ENCODE results near the gene ADARB2. TPM values are rescaled to one million over a fixed set of nuclear protein-coding genes. Genes with fewer than 3 reads are reported as not detected.

The ADARB2 gene
- total RNA-seq, 1 donor: 1.1 TPM

- DNase-seq (ENCODE audit: low read depth in 2 of 3, low spot score in 2 of 3): no peak
Observed at GRCh38 chr10:1205450-1206030, 531.8 kb downstream of the ADARB2 start.

- DNase-seq (ENCODE audit: low read depth in 2 of 3, low spot score in 2 of 3): no peak
Observed at GRCh38 chr10:1204434-1205326, 532.6 kb downstream of the ADARB2 start.

GRCh38 chr10:1203704-1204103 is 533.6 kb downstream of the ADARB2 start:
- DNase-seq (ENCODE audit: low read depth in 2 of 3, low spot score in 2 of 3): no peak

GRCh38 chr10:1203216-1203615 is 534.1 kb downstream of the ADARB2 start:
- no peak for DNase-seq (ENCODE audit: low read depth in 2 of 3, low spot score in 2 of 3)

- no peak for DNase-seq (ENCODE audit: low read depth in 2 of 3, low spot score in 2 of 3)
Observed at GRCh38 chr10:1202343-1202742, 535.0 kb downstream of the ADARB2 start.

GRCh38 chr10:1200866-1201807 is 536.2 kb downstream of the ADARB2 start:
- DNase-seq (ENCODE audit: low read depth in 2 of 3, low spot score in 2 of 3): no peak

- DNase-seq (ENCODE audit: low read depth in 2 of 3, low spot score in 2 of 3): no peak
Observed at GRCh38 chr10:1199897-1200721, 537.2 kb downstream of the ADARB2 start.

GRCh38 chr10:1199345-1199673 is 538.0 kb downstream of the ADARB2 start:
- DNase-seq (ENCODE audit: low read depth in 2 of 3, low spot score in 2 of 3): no peak

GRCh38 chr10:1198453-1199344 is 538.6 kb downstream of the ADARB2 start:
- DNase-seq (ENCODE audit: low read depth in 2 of 3, low spot score in 2 of 3): no peak

- no peak for DNase-seq (ENCODE audit: low read depth in 2 of 3, low spot score in 2 of 3)
Observed at GRCh38 chr10:1197384-1197783, 539.9 kb downstream of the ADARB2 start.

GRCh38 chr10:1196656-1197055 is 540.7 kb downstream of the ADARB2 start:
- DNase-seq (ENCODE audit: low read depth in 2 of 3, low spot score in 2 of 3): no peak

- DNase-seq (ENCODE audit: low read depth in 2 of 3, low spot score in 2 of 3): no peak
Observed at GRCh38 chr10:1195828-1196227, 541.5 kb downstream of the ADARB2 start.

GRCh38 chr10:1194161-1194560 is 543.2 kb downstream of the ADARB2 start:
- DNase-seq (ENCODE audit: low read depth in 2 of 3, low spot score in 2 of 3): no peak

GRCh38 chr10:1193561-1193960 is 543.8 kb downstream of the ADARB2 start:
- no peak for DNase-seq (ENCODE audit: low read depth in 2 of 3, low spot score in 2 of 3)

- no peak for DNase-seq (ENCODE audit: low read depth in 2 of 3, low spot score in 2 of 3)
Observed at GRCh38 chr10:1191752-1192151, 545.6 kb downstream of the ADARB2 start.

GRCh38 chr10:1190791-1191490 is 546.4 kb downstream of the ADARB2 start:
- DNase-seq (ENCODE audit: low read depth in 2 of 3, low spot score in 2 of 3): no peak

- no peak for DNase-seq (ENCODE audit: low read depth in 2 of 3, low spot score in 2 of 3)
Observed at GRCh38 chr10:1190052-1190395, 547.3 kb downstream of the ADARB2 start.

GRCh38 chr10:1189166-1190051 is 547.9 kb downstream of the ADARB2 start:
- DNase-seq (ENCODE audit: low read depth in 2 of 3, low spot score in 2 of 3): no peak

All from hematopoietic multipotent progenitor cell (in vitro differentiated cells).